HEK293 (cell line): Measurements from ENCODE around the gene PACRG.

ENCODE experiments used
- CTCF ChIA-PET: fragments of 350-600 bp; formaldehyde crosslinking; extraction: SDS; loops from one replicate; lab custom pipeline; 2021; ENCODE audit warnings: antibody characterized with exemption; lab: Yijun Ruan, JAX
- POLR2A ChIA-PET: fragments of 300-600 bp; formaldehyde crosslinking; extraction: SDS; loops from one replicate; lab custom pipeline; 2020; ENCODE audit warnings: antibody characterized with exemption, inconsistent platforms; lab: Yijun Ruan, JAX
- H3K27ac ChIP-seq: fragments of 200-500 bp; sonication (Bioruptor generic); 2 replicates; pipeline ENCODE4 v1.5.1; 2014; ENCODE audit warnings: low read depth, low read length, control low read depth, inconsistent platforms; ENCODE audit errors: extremely low read depth
- H3K36me3 ChIP-seq, 2 experiments: fragments of 200-500 bp in 1 of 2; sonication (Bioruptor generic) in 1 of 2; 1 replicate in 1 of 2; 2 replicates in 1 of 2; pipeline ENCODE4 v1.5.1; 2014 to 2017; ENCODE audit warnings: inconsistent platforms in 2 of 2, low read length in 2 of 2; ENCODE audit not compliant: control insufficient read depth in 2 of 2, insufficient read depth in 1 of 2
- H3K4me1 ChIP-seq: fragments of 200-500 bp; sonication (Bioruptor generic); 2 replicates; pipeline ENCODE4 v1.5.1; 2014; ENCODE audit warnings: mild to moderate bottlenecking, low read length, inconsistent platforms; ENCODE audit not compliant: control insufficient read depth, insufficient read depth
- H3K4me3 ChIP-seq: 2 replicates; pipeline ENCODE4 v1.5.1; 2011; ENCODE audit warnings: low read depth, mild to moderate bottlenecking, control low read depth, low read length, moderate library complexity
- H3K9me3 ChIP-seq: fragments of 200-500 bp; sonication (Bioruptor generic); 2 replicates; pipeline ENCODE4 v1.5.1; 2014; ENCODE audit warnings: low read depth, low read length, inconsistent platforms; ENCODE audit not compliant: control insufficient read depth, insufficient read depth
- GLIS1 ChIP-seq: fragments of 450-650 bp; formaldehyde crosslinking; IDR thresholded peaks from 2 replicates; pipeline ENCODE4 v1.5.1; 2016; ENCODE audit warnings: missing biosample characterization, missing genetic modification characterization
- GLIS2 ChIP-seq: fragments of 450-650 bp; formaldehyde crosslinking; IDR thresholded peaks from 2 replicates; pipeline ENCODE4 v1.5.1; 2016; ENCODE audit warnings: missing biosample characterization, missing genetic modification characterization
- HOXA7 ChIP-seq: sonication (generic); formaldehyde crosslinking; IDR thresholded peaks from 2 replicates; pipeline ENCODE4 v1.8.1; 2022; ENCODE audit warnings: missing genetic modification reagents, borderline replicate concordance
- KLF10 ChIP-seq: fragments of 450-650 bp; IDR thresholded peaks from 2 replicates; pipeline ENCODE4 v1.5.1; 2018; ENCODE audit warnings: missing biosample characterization, mild to moderate bottlenecking, missing genetic modification characterization
- PRDM4 ChIP-seq: fragments of 450-650 bp; formaldehyde crosslinking; IDR thresholded peaks from 2 replicates; pipeline ENCODE4 v1.5.1; 2017; ENCODE audit warnings: missing biosample characterization, missing genetic modification characterization
- YY1 ChIP-seq: fragments of 450-650 bp; formaldehyde crosslinking; IDR thresholded peaks from 2 replicates; pipeline ENCODE4 v1.5.1; 2018; ENCODE audit warnings: missing biosample characterization, missing genetic modification characterization
- YY2 ChIP-seq: fragments of 450-650 bp; formaldehyde crosslinking; IDR thresholded peaks from 2 replicates; pipeline ENCODE4 v1.5.1; 2016; ENCODE audit warnings: missing biosample characterization, missing genetic modification characterization
- ZNF112 ChIP-seq: fragments of 450-650 bp; formaldehyde crosslinking; IDR thresholded peaks from 2 replicates; pipeline ENCODE4 v1.5.0; 2017; ENCODE audit warnings: missing biosample characterization, missing genetic modification characterization
- ZNF146 ChIP-seq: fragments of 450-650 bp; formaldehyde crosslinking; IDR thresholded peaks from 2 replicates; pipeline ENCODE4 v1.5.1; 2016; ENCODE audit warnings: missing biosample characterization, missing genetic modification characterization
- ZNF169 ChIP-seq: fragments of 450-650 bp; formaldehyde crosslinking; IDR thresholded peaks from 2 replicates; pipeline ENCODE4 v1.5.1; 2016; ENCODE audit warnings: missing biosample characterization, missing genetic modification characterization
- ZNF2 ChIP-seq: fragments of 450-650 bp; formaldehyde crosslinking; IDR thresholded peaks from 2 replicates; pipeline ENCODE4 v1.5.1; 2016; ENCODE audit warnings: missing biosample characterization, missing genetic modification characterization
- ZNF274 ChIP-seq, 2 experiments: fragments of 200-500 bp in 1 of 2; fragments of 450-650 bp in 1 of 2; sonication (Bioruptor generic) in 1 of 2; formaldehyde crosslinking in 1 of 2; IDR thresholded peaks; 2 replicates each; pipeline versions ENCODE4 v1.5.1 to v1.6.1; 2014 to 2016; ENCODE audit warnings: borderline replicate concordance in 1 of 2, inconsistent platforms in 1 of 2, low read length in 1 of 2, missing biosample characterization in 1 of 2, missing genetic modification characterization in 1 of 2
- ZNF280D ChIP-seq: fragments of 450-650 bp; formaldehyde crosslinking; IDR thresholded peaks from 2 replicates; pipeline ENCODE4 v1.5.1; 2016; ENCODE audit warnings: missing biosample characterization, missing genetic modification characterization
- ZNF48 ChIP-seq: fragments of 450-650 bp; formaldehyde crosslinking; IDR thresholded peaks from 2 replicates; pipeline ENCODE4 v1.5.1; 2016; ENCODE audit warnings: missing biosample characterization, missing genetic modification characterization
- ZNF529 ChIP-seq: fragments of 450-650 bp; formaldehyde crosslinking; IDR thresholded peaks from 2 replicates; pipeline ENCODE4 v1.5.1; 2017; ENCODE audit warnings: missing genetic modification characterization, missing biosample characterization; ENCODE audit not compliant: insufficient replicate concordance
- ZNF548 ChIP-seq: fragments of 450-650 bp; formaldehyde crosslinking; IDR thresholded peaks from 2 replicates; pipeline ENCODE4 v1.5.1; 2016; ENCODE audit warnings: missing biosample characterization, missing genetic modification characterization
- ZNF692 ChIP-seq: fragments of 450-650 bp; formaldehyde crosslinking; IDR thresholded peaks from 2 replicates; pipeline ENCODE4 v1.5.1; 2016; ENCODE audit warnings: missing biosample characterization, missing genetic modification characterization
- TF ChIP-seq, protein P1 (sequence below): fragments of 450-650 bp; formaldehyde crosslinking; IDR thresholded peaks from 2 replicates; pipeline ENCODE4 v1.5.0; 2017; ENCODE audit warnings: missing biosample characterization, missing genetic modification characterization, borderline replicate concordance
- TF ChIP-seq, protein P2 (sequence below): fragments of 450-650 bp; formaldehyde crosslinking; IDR thresholded peaks from 2 replicates; pipeline ENCODE4 v1.5.1; 2016; ENCODE audit warnings: missing biosample characterization, missing genetic modification characterization
- TF ChIP-seq, protein P3 (sequence below): fragments of 450-650 bp; formaldehyde crosslinking; IDR thresholded peaks from 2 replicates; pipeline ENCODE4 v1.5.1; 2016; ENCODE audit warnings: missing biosample characterization, missing genetic modification characterization

PACRG gene

DNA sequence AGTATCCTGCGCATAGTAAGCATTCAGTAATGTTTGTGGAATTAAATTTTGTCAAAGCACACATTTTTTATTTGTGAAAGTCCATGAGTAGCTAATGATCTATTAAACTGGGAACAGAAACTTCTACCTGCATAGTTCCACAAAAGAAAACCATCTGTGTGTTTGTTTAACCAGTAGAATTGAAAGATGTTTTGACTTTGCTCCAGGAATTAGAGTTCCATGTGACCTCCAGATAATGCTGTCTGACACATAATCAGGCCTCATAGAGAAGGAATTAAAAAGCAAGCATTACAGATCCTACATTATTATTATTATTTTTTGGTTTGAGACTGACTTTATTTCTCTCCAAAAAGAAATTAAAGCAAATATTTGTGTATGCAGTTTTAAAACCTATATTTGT is 126.5 kb downstream of the PACRG start:
- TF ChIP-seq ZNF146 (tag by site-specific recombination) (no peak), GLIS2 (tag by site-specific recombination) (no peak), HOXA7 (no peak), ZNF169 (tag by site-specific recombination) (no peak), ZNF548 (tag by site-specific recombination) (no peak), KLF10 (no peak), ZNF112 (tag by site-specific recombination) (no peak), PRDM4 (tag by site-specific recombination) (no peak), ZNF2 (tag by site-specific recombination) (no peak), ZNF692 (tag by site-specific recombination) (no peak), ZNF48 (no peak), GLIS1 (tag by site-specific recombination) (no peak), ZNF280D (tag by site-specific recombination) (no peak), YY1 (tag by site-specific recombination) (no peak), ZNF274 (IDR thresholded peaks at IDR 0.05; ENCODE audit: low read length) (no peak), ZNF274 (tag by site-specific recombination; IDR thresholded peaks at IDR 0.05; ENCODE audit: borderline replicate concordance) (no peak), YY2 (tag by site-specific recombination) (no peak), ZNF529 (tag by site-specific recombination) (no peak)
- TF ChIP-seq, protein P1, sequence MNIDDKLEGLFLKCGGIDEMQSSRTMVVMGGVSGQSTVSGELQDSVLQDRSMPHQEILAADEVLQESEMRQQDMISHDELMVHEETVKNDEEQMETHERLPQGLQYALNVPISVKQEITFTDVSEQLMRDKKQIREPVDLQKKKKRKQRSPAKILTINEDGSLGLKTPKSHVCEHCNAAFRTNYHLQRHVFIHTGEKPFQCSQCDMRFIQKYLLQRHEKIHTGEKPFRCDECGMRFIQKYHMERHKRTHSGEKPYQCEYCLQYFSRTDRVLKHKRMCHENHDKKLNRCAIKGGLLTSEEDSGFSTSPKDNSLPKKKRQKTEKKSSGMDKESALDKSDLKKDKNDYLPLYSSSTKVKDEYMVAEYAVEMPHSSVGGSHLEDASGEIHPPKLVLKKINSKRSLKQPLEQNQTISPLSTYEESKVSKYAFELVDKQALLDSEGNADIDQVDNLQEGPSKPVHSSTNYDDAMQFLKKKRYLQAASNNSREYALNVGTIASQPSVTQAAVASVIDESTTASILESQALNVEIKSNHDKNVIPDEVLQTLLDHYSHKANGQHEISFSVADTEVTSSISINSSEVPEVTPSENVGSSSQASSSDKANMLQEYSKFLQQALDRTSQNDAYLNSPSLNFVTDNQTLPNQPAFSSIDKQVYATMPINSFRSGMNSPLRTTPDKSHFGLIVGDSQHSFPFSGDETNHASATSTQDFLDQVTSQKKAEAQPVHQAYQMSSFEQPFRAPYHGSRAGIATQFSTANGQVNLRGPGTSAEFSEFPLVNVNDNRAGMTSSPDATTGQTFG (tag by site-specific recombination): no peak
- TF ChIP-seq, protein P2, sequence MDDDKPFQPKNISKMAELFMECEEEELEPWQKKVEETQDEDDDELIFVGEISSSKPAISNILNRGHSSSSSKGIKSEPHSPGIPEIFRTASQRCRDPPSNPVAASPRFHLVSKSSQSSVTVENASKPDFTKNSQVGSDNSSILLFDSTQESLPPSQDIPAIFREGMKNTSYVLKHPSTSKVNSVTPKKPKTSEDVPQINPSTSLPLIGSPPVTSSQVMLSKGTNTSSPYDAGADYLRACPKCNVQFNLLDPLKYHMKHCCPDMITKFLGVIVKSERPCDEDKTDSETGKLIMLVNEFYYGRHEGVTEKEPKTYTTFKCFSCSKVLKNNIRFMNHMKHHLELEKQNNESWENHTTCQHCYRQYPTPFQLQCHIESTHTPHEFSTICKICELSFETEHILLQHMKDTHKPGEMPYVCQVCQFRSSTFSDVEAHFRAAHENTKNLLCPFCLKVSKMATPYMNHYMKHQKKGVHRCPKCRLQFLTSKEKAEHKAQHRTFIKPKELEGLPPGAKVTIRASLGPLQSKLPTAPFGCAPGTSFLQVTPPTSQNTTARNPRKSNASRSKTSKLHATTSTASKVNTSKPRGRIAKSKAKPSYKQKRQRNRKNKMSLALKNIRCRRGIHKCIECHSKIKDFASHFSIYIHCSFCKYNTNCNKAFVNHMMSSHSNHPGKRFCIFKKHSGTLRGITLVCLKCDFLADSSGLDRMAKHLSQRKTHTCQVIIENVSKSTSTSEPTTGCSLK: no peak
- TF ChIP-seq, protein P3, sequence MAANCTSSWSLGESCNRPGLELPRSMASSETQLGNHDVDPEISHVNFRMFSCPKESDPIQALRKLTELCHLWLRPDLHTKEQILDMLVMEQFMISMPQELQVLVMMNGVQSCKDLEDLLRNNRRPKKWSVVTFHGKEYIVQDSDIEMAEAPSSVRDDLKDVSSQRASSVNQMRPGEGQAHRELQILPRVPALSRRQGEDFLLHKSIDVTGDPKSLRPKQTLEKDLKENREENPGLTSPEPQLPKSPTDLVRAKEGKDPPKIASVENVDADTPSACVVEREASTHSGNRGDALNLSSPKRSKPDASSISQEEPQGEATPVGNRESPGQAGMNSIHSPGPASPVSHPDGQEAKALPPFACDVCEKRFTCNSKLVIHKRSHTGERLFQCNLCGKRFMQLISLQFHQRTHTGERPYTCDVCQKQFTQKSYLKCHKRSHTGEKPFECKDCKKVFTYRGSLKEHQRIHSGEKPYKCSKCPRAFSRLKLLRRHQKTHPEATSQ (tag by site-specific recombination): no peak
- no peak overlapping the region for H3K4me3 ChIP-seq
- no peak overlapping the region for H3K27ac ChIP-seq
- no peaks in the 10 kb centered on the region for H3K4me1 ChIP-seq
- H3K9me3 ChIP-seq: no peaks in the 10 kb centered on the region
- ChIA-PET POLR2A (no interaction called here), CTCF (interaction anchor here (0.6 to 1.0 kb wide), 3 partner anchors 12 to 1245 kb away, joined by 3 to 4 read pairs (median 3); no protein-coding TSS in a partner anchor)
- no peaks in the 10 kb centered on the region for H3K36me3 ChIP-seq
